Measurements from ENCODE around the gene FAXC.

The FAXC gene

DNA sequence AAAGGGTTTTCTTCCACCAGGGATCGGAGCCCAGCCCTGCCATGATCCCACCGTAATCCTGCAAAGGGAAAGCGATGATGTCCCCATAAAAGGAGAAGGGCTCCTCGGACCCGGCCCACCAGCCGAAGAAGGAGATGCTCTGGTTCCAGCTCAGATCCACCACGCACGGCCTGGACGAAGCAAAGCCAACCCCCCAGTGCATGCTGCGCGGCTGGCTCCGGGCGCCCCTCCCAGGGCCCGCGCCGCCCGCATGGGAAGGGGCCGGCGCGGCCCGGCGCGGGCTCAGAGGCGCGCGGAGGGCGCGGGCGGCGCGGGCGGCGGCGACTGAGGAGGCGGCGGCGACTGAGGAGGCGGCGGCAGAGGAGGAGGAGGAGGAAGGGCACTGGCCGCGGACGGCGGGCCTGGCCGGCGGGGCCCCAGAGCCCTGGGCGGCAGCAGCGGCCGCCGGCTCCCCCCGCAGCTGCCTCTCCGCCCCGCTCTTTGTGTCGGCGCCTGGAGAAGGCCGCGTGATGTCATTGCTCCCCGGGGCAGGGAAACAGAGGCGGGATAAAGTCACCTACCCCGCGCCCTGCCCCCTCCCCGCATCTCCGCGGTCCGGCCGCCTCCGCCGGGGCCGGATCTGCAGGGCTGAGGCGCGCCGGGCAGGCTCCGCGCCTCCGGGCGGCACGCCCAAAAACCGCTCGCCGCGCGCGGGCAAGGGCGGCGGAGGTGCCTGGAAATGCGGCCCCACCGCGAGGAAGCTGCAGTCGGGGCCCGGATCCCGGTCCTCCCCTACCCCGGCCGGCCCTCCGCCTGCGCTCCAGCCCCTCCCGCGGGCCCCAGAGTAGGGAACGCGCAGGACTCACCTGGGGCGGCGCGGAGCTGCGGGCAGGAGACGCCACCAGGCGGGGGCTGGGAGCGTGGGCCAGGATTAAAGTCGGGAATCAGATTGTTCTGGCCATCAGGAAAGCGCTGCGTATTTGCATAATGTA, at the start of gene FAXC:
Gene FAXC, minus strand, starts transcription at position 504 of the 971 bp plus-strand sequence. Its CDS starts 302 bp downstream, at position 202.
- TF ChIP-seq, protein P1, sequence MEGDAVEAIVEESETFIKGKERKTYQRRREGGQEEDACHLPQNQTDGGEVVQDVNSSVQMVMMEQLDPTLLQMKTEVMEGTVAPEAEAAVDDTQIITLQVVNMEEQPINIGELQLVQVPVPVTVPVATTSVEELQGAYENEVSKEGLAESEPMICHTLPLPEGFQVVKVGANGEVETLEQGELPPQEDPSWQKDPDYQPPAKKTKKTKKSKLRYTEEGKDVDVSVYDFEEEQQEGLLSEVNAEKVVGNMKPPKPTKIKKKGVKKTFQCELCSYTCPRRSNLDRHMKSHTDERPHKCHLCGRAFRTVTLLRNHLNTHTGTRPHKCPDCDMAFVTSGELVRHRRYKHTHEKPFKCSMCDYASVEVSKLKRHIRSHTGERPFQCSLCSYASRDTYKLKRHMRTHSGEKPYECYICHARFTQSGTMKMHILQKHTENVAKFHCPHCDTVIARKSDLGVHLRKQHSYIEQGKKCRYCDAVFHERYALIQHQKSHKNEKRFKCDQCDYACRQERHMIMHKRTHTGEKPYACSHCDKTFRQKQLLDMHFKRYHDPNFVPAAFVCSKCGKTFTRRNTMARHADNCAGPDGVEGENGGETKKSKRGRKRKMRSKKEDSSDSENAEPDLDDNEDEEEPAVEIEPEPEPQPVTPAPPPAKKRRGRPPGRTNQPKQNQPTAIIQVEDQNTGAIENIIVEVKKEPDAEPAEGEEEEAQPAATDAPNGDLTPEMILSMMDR (IDR thresholded peaks at IDR 0.05; ENCODE audit: unreplicated experiment in 3 of 3), result peak in 2 of 3 experiments; percentile 20 to 31
- H3K27ac Mint-ChIP-seq, result peak within 1 kb of the TSS in 1 of 3 experiments; percentile 20
- H3K9me3 Mint-ChIP-seq, result no peaks in the 10 kb centered on the region
- no peaks in the 10 kb centered on the region for H3K36me3 Mint-ChIP-seq (ENCODE audit: low read depth)
- peaks cover 44% of the 10 kb centered on the region for H3K27me3 Mint-ChIP-seq (ENCODE audit: low read depth)
- peak within 1 kb of the TSS; percentile 86 to 89 (median 86) for H3K4me3 Mint-ChIP-seq
- H3K4me1 Mint-ChIP-seq, result no peaks in the 10 kb centered on the region

DNA sequence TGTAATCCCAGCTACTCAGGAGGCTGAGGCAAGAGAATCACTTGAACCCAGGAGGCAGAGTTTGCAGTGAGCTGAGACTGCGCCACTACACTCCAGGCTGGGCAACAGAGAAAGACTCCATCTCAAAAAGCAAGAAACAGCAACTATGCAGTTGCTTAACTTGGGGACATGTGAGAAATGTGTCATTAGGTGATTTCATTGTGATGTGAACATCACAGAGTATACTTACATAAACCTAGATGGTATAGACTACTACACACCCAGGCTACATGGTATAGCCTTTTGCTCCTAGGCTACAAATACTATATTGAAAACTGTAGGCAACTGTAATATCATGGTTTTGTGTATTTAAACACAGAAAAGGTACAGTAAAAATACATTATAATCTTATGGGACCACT, 47.8 kb upstream of the FAXC start:
- Mint-ChIP-seq H3K9me3 (no peaks in the 10 kb centered on the region), H3K27ac (no peak overlapping the region), H3K36me3 (ENCODE audit: low read depth) (peaks cover 21% of the 10 kb centered on the region), H3K4me3 (no peak overlapping the region), H3K27me3 (ENCODE audit: low read depth) (no peaks in the 10 kb centered on the region), H3K4me1 (peaks cover 7% of the 10 kb centered on the region)
- TF ChIP-seq, protein P1 (IDR thresholded peaks at IDR 0.05; ENCODE audit: unreplicated experiment in 3 of 3), result no peak

DNA sequence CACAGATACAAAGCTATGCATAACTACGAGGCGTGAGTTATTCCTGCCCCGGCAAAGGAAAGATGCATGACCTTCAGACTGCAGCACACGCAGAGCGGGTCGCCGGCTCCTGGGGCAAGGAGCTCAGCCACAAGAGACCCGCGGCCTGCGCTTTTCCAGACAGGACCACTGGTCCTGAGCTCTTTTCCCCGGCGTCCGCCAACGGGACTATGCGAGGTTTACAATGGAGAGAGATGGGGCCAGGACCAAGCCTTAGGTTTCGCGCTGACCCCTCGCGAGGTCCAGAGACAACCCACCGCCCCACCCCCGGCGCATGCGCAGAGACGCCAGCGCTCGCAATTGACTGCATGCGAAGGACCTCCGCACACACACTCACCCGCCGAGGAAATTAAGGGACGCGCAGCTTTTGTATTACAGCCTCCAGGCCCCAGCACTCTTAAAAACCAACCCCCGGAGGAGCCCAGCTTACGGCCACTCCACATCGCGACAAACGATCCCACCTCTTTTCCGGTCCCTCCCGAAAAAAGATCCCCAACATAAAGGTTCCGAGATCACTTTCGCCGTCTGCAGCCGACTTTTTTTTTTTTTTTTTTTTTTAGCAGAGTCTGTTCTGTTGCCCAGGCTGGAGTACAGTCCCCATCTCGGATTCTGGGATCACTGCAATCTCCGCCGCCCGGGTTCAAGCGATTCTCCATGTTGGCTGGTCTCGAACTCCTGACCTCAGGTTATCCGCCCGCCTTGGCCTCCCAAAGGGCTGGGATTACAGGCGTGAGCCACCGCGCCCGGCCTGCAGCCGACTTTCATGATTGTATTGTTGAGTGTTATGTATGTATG, 44.4 kb upstream of the FAXC start, which contains the start of gene COQ3:
Gene COQ3, minus strand, starts transcription at position 498 of the 834 bp plus-strand sequence. Its CDS starts 16 bp downstream, at position 482.
- Mint-ChIP-seq H3K4me3 (peak within 1 kb of the TSS; percentile 97 to 99 (median 98)), H3K36me3 (ENCODE audit: low read depth) (peaks cover under 1% of the 10 kb centered on the region), H3K27me3 (ENCODE audit: low read depth) (no peaks in the 10 kb centered on the region), H3K27ac (peak within 1 kb of the TSS; percentile 99 to 100 (median 99)), H3K9me3 (no peaks in the 10 kb centered on the region), H3K4me1 (peaks cover 7% of the 10 kb centered on the region)
- TF ChIP-seq, protein P1 (IDR thresholded peaks at IDR 0.05; ENCODE audit: unreplicated experiment in 3 of 3), result no peak

DNA sequence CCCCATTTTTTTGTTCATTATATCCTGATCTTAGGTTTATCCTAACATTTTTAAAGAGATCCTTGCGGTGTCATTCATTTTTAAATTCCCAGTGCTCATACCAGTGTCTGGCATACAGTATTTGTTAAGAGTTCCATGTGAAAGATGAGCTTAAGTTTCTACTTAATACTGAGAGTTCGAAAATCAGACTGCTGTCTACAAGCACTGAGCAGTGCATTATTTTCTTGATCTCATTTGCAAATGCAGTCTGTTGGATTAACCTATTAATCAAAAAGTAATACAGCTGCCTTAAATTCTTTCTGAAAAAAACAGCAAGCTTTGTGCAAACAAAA, 43.9 kb upstream of the FAXC start:
- peak overlapping the region; percentile 97 to 99 (median 98) for H3K4me3 Mint-ChIP-seq

DNA sequence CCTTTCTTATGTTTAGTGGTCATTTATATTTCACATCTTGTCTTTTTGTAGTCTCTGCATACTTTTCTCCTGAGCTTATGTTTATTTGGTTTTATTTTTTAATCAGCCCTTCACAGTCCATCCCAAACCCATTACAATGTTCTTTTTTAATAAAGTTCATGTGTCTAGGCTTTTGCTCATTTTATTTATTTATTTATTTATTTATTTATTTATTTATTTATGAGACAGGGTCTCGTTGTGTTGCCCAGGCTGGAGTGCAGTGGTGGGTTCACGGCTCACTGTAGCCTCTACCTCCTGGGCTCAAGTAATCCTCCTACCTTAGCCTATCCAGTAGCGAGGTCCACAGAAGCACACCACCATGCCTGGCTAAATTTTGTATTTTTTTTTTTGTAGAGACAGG, 41.4 kb upstream of the FAXC start:
- Mint-ChIP-seq H3K4me1 (peaks cover 7% of the 10 kb centered on the region), H3K4me3 (no peak overlapping the region), H3K9me3 (no peaks in the 10 kb centered on the region), H3K36me3 (ENCODE audit: low read depth) (peaks cover 3% of the 10 kb centered on the region), H3K27me3 (ENCODE audit: low read depth) (no peaks in the 10 kb centered on the region), H3K27ac (no peak overlapping the region)
- TF ChIP-seq, protein P1 (IDR thresholded peaks at IDR 0.05; ENCODE audit: unreplicated experiment in 3 of 3), result no peak

More for the DNA sequence above, 43.9 kb upstream of the FAXC start:
- peaks cover 7% of the 10 kb centered on the region for H3K4me1 Mint-ChIP-seq
- TF ChIP-seq, protein P1 (IDR thresholded peaks at IDR 0.05; ENCODE audit: unreplicated experiment in 3 of 3), result no peak
- H3K27me3 Mint-ChIP-seq (ENCODE audit: low read depth), result no peaks in the 10 kb centered on the region
- H3K36me3 Mint-ChIP-seq (ENCODE audit: low read depth), result peaks cover 3% of the 10 kb centered on the region
- peak overlapping the region; percentile 99 to 100 (median 99) for H3K27ac Mint-ChIP-seq
- no peaks in the 10 kb centered on the region for H3K9me3 Mint-ChIP-seq
